Stimulated activated CD4-positive, alpha-beta T cell treated with anti-CD3 and anti-CD28 coated beads, Interleukin-15, amount 100 ng/mL, for 24 hours (primary cell): ENCODE measurements around the gene CNPY2.
"Not testable (repeated sequence)": the region's sequence is repeated elsewhere in the genome, so short reads cannot be mapped to it uniquely, and the experiment has no call there.

Experiments
- DNase-seq: peaks from one replicate; pipeline ENCODE4 v3.0.0-alpha.2; 2020

The CNPY2 gene

GRCh38 chr12:56297400-56297799, 18.4 kb downstream of the CNPY2 start:
- DNase-seq, result peak; percentile 12

DNA sequence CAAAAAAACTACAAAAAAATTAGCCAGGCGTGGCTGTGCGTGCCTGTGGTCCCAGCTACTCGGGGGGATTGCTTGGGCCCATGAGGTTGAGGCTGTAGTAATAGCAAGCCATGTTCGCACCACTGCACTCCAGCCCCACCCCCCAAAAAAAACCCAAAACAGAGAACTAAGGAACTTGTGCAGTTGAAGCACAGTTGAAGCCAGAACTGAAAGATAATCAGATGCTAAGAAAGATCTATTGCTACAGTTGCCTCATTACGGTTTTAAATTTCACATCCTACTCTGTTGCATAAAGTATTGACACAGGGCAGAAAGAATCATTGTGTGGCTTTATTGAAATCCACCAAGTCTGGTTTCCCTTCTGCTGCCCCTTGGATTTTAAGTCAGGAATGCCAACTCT, 19.5 kb downstream of the CNPY2 start:
- no peak for DNase-seq

DNA sequence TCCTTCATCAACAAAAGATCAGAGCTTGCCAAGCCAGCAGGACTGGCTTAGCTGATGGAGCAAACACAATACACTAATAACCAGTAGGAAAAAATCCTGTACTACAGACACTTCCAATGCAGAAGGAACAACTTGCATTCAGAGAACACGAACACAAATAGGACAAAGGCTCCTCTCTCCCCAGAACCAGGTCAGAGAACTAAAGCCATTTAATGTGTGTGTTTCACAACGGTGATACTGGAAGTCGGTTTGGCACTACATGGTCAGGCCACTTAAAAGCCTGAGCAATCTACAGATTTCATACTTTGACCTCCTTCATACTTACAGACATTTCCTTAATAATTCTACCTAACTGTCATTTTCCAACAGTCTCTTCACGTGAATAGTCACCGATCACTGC, 22.0 kb downstream of the CNPY2 start:
- no peak for DNase-seq

DNA sequence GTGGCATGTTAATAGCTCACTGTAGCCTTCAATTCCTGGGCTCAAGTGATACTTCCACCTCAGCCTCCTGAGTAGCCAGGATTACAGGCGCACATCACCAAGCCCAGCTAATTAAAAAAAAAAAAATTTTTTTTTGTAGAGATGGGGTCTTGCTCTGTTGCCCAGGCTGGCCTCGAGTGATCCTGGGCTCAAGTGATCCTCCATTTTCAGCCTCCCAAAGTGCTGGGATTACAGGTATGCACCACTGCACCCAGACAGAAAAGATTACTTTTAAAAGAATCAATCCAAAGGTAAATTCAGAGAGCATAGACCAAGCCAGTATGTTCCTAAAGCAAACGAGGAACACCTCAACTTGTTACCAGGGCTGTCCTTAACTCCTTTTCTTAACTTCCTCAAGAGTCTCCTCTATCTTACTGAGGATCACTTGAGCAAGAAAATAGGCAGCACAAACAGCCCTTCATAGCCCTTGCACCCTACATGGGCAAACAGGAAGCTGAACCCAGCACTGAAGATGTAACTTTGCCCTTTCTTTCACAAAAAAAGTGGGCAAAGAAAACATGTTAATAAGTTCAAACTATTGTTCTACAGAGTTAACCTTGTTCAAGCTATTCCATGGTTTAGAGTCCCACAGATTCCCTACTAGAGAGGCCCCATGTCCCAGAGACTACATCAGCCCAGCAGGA, 26.9 kb downstream of the CNPY2 start:
- DNase-seq, result no peak

- DNase-seq, result no peak
Observed at GRCh38 chr12:56286044-56286830, 29.6 kb downstream of the CNPY2 start.

GRCh38 chr12:56284263-56284662, 31.5 kb downstream of the CNPY2 start:
- DNase-seq, result not testable (repeated sequence)

- no peak for DNase-seq
Observed at GRCh38 chr12:56282579-56282978, 33.2 kb downstream of the CNPY2 start.

- no peak for DNase-seq
Observed at GRCh38 chr12:56282030-56282429, 33.8 kb downstream of the CNPY2 start.

DNA sequence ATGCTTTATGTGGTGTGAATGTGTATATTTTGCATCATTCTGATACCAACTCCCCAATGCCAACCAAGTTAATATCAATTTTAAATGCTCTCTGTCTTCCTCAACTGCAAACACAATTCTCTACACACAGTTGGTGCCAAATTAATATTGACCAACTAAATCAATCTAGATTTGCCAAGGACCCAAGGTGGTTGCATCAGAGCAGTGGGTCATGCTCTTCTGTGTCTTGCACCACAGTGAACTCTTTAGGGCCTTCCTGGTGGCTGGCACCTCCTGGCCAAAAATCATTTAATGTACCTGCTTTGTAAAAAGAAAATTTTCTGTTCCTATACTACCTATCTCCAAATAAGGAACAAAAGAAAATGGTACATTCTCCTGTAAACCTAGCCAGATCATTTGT, 34.9 kb downstream of the CNPY2 start:
- DNase-seq, result no peak

GRCh38 chr12:56278905-56279304, 36.9 kb downstream of the CNPY2 start:
- no peak for DNase-seq

DNA sequence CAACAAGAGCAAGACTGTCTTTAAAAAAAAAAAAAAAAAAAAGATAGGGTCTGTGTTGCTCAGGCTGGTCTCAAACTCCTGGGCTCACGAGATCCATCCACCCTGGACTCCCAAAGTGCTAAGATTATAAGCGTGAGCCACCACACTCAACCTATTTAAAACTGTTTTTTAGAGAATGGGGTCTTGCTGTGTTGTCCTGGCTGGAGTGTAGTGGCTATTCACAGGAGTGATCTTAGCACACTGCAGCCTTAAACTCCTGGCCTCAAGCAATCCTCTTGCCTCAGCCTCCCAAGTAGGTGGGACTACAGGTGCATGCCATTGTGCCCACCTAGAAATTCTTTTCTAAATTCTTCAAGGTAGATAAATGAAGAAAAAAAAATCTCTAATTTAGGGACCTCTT, 41.5 kb downstream of the CNPY2 start:
- DNase-seq, result no peak

DNA sequence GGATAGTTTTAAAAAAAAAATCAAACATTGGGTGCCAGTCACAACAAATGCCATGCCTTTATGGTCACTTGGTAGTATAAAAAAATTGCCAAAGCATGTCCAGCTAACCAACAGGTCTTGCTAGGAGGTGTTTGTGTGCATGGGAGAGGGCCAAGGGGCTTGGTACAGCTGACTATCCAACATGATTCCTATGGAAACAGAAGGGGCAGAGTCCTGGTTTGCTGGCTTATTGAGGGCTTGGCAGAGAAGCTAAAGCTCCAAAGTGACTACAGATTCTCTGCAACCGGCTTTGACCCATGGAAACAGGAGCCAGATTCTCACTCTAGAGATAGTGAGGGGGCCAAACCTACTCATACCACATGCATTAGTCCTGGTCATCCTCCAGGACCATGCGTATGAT, 43.3 kb downstream of the CNPY2 start:
- DNase-seq, result not testable (repeated sequence)

- no peak for DNase-seq
Observed at GRCh38 chr12:56271031-56271430, 44.8 kb downstream of the CNPY2 start.

DNA sequence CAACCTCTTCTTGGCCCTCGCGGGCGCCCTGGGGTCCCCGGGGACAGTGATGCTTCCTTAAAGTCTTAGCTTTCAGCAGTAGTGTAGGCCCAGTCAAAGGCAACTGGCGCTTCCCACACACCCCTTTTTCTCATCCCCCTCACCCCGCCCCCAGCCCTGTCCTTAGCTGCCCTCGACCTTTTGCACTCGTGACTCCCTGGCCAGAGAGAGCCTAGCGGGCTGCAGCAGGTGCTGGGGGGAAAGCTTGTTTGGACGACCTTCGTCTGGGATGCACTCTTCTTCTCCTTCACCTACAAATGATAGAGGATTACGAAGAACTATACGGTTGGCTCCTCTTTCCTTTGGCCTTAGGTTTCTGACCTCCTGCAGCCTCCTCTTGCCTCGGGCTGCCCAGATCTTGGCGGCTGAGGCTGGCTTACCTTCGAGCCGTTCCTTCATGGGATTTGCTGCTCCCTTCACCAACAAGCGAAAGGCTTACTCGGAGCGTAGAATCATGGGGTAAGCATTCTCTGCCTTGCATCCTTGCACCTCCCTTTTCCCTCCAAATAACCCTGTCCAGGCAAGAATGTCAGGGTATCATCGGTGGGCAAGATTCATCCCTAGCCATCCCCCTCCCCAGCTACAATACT, 48.2 kb downstream of the CNPY2 start:
- DNase-seq, result no peak

DNA sequence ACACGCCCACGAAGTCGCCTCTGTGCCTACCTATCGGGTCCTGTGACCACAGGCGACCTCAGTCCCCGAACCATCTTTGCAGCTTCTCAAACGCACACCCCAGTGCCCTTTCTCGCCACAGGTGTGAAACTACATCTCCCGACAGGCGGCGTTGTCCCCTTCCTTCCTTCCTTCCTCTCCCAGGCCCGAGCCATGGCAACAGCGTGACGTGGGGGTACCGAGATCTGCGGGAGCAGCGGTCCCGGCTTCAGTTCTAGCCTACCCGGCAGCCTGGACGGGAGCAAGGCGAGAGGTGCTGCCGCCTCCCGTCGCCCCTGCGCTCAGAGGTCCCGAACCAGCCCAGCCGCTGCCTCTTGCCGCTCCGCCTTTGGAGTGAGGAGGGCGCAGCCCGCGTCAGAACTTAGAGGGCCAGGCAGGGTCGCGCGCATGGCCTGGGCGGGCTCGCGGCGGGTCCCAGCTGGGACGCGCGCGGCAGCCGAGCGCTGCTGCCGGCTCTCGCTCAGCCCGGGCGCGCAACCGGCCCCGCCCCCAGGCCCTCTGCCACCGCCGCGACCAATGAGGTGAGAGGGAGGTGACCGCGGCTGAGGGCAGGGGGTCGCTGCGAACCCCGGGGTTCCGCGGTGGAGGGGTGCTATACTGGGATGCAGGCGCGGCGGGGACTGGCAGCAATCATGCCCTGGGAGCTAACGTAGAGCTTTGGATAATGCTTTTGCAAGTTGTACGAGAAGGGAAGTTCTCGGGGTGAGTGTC, 48.9 kb downstream of the CNPY2 start, which contains the start of gene COQ10A:
TSS of gene COQ10A (plus strand) at position 250 of the 750 bp plus-strand sequence. CDS start at position 427, 177 bp downstream.
- DNase-seq, result peak; percentile 91

- DNase-seq, result not testable (repeated sequence)
Observed at GRCh38 chr12:56266068-56266692, 49.6 kb downstream of the CNPY2 start.

DNA sequence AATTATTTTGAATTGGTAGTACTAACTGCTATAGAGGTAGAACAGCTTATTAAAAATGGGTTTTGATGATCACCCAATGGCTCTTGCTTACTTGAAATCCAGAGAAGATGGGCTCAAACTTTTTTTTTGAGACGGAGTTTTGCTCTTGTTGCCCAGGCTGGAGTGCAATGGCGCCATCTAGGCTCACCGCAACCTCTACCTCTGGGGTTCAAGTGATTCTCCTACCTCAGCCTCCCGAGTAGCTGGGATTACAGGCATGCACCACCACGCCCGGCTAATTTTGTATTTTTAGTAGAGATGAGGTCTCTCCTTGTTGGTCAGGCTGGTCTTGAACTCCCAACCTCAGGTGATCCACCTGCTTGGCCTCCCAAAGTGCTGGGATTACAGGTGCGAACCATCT, 52.8 kb downstream of the CNPY2 start:
- peak; percentile 24 for DNase-seq

GRCh38 chr12:56261503-56262232, 54.1 kb downstream of the CNPY2 start:
- DNase-seq, result no peak

DNA sequence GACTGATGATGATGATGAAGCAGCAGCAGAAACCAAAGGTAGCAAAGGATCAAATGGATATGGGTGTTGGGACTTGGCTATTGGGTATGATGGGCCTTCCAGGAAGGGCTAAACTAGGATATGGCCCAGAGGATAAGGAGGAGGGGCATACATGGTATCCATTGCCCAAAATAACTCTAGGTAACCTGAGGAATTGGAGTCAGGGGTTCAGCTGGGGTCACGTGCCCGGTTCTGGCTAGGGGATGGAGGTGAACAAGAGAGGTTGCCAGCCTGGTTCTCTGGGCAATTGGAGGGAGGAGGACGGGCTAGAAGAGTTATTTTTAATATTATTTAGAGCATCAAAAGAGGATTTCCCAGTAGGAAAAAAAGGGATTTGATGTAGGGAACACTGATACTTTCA, 54.9 kb downstream of the CNPY2 start:
- DNase-seq, result no peak

GRCh38 chr12:56260380-56260779, 55.4 kb downstream of the CNPY2 start:
- no peak for DNase-seq
